ENCODE measurements around the gene SMIM12.
A peak's percentile ranks its signal among the peaks of the same experiment; 100 is the strongest.

The SMIM12 gene

DNA sequence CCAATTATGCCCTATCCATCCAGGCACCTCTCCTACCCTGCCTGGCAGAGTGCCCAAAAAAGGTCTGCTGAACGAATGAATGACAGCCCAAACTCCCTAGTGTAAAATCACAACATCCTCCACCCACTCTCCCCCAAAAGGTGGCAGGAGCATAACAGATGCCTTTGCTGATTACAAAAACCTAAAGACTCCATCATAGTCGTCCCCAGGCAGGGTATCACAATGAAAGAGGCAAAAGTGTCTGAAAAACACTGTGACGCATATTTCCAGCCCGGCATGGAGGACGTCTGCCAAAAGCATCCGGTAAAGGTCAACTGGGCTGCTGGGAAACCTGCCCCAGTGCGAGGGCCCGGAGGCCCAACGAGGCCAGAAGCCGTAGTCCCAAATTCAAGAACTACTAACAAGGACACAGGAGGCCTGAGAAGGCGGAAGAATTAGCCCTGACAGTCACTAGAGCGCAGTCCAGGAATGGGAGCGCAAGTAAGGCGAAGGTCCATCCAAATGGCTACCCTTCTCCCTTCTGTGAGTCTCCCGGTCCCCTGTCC, 576 bp downstream of the SMIM12 start:
- peaks cover 4% of the 10 kb centered on the region for H3K36me3 Mint-ChIP-seq (ENCODE audit: low read depth)
- peak overlapping the region; percentile 97 to 98 (median 98) for H3K4me3 Mint-ChIP-seq
- no peak for TF ChIP-seq CTCF (IDR thresholded peaks at IDR 0.05; ENCODE audit: unreplicated experiment in 3 of 3)
- peak overlapping the region; percentile 47 to 84 (median 82) for H3K27ac Mint-ChIP-seq
- peaks cover 15% of the 10 kb centered on the region for H3K27me3 Mint-ChIP-seq (ENCODE audit: low read depth)
- no peaks in the 10 kb centered on the region for H3K9me3 Mint-ChIP-seq
- peaks cover 24% of the 10 kb centered on the region for H3K4me1 Mint-ChIP-seq

GRCh38 chr1:34856697-34857096, 2.9 kb downstream of the SMIM12 start:
- H3K9me3 Mint-ChIP-seq, result no peaks in the 10 kb centered on the region
- H3K27ac Mint-ChIP-seq, result no peak overlapping the region
- H3K4me3 Mint-ChIP-seq, result peak overlapping the region; percentile 17 to 60 (median 52)
- peaks cover 16% of the 10 kb centered on the region for H3K36me3 Mint-ChIP-seq (ENCODE audit: low read depth)
- no peak for TF ChIP-seq CTCF (IDR thresholded peaks at IDR 0.05; ENCODE audit: unreplicated experiment in 3 of 3)
- peaks cover 24% of the 10 kb centered on the region for H3K4me1 Mint-ChIP-seq
- peaks cover 2% of the 10 kb centered on the region for H3K27me3 Mint-ChIP-seq (ENCODE audit: low read depth)

DNA sequence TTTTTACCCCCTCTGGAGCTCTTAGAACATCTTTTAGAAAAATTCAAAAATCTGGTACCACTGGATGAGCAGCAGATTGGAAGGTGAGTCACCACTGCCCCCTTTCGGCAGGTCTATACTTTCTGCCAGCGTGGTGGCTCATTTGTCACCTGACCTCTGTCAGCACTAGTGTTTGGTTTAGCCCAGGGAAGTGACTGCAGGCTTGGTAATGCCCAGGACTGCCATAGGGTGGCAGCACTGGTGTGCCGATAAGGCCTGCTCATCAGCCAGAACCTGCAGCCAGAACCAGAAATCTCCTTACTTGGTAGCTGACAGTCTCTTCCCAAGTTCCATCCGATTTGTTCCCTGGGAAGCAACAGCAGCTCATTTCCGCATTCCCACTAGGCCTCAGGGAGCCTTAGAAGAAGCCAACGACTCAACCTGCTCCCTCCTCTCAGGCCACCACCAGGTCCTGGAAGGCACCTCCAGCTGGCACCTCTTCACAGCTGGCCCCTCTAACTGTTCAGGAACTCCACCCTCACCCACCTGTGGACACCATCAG, 6.8 kb downstream of the SMIM12 start:
- Mint-ChIP-seq H3K27me3 (ENCODE audit: low read depth) (no peaks in the 10 kb centered on the region), H3K4me3 (no peak overlapping the region), H3K27ac (peak overlapping the region in 2 of 3 experiments; percentile 6 to 25), H3K36me3 (ENCODE audit: low read depth) (peaks cover 39% of the 10 kb centered on the region), H3K4me1 (peaks cover 5% of the 10 kb centered on the region), H3K9me3 (no peaks in the 10 kb centered on the region)
- peak; percentile 84 to 96 (median 90) for TF ChIP-seq CTCF (IDR thresholded peaks at IDR 0.05; ENCODE audit: unreplicated experiment in 3 of 3)

DNA sequence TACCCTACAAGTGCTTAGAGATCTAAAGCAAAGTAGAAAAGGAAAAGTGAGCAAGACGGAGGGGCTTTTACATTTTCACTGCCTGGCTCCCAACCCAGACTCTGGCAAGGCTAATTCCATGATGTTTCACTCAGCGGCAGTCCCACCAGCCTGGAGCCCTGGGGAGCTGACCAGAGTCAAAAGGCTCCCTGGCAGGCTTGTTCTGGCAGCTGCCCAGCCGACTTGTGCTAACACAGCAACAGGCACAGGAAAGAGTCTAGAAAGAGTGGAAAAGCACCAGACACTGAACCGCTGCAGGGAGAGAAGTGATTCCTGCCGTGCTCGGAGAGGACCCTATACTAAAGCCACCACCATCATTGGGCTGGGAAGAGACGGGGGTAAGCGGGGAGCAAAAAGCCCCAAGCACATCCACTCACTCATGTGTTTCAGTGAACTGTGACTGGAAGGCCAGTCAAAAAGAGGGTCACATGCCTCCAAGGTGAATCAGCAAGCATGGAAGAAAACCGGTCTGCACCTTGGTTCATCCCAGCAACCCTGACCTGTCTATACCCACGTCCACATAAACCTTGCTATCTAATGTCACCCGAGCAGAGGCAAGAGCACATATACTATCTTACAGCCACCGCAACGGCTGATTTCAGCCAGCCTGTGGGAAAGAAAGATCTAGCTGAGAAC, 8.0 kb downstream of the SMIM12 start:
- H3K27me3 Mint-ChIP-seq (ENCODE audit: low read depth), result no peaks in the 10 kb centered on the region
- peaks cover 39% of the 10 kb centered on the region for H3K36me3 Mint-ChIP-seq (ENCODE audit: low read depth)
- no peak overlapping the region for H3K4me3 Mint-ChIP-seq
- TF ChIP-seq CTCF (IDR thresholded peaks at IDR 0.05; ENCODE audit: unreplicated experiment in 3 of 3), result no peak
- no peak overlapping the region for H3K27ac Mint-ChIP-seq
- no peaks in the 10 kb centered on the region for H3K9me3 Mint-ChIP-seq
- H3K4me1 Mint-ChIP-seq, result no peaks in the 10 kb centered on the region

- H3K4me3 Mint-ChIP-seq, result no peak overlapping the region
- no peak for TF ChIP-seq CTCF (IDR thresholded peaks at IDR 0.05; ENCODE audit: unreplicated experiment in 3 of 3)
Measured at GRCh38 chr1:34850382-34850781, 9.2 kb downstream of the SMIM12 start.

More at GRCh38 chr1:34850382-34850781, 9.2 kb downstream of the SMIM12 start:
- H3K9me3 Mint-ChIP-seq, result no peaks in the 10 kb centered on the region
- H3K27ac Mint-ChIP-seq, result no peak overlapping the region
- no peaks in the 10 kb centered on the region for H3K27me3 Mint-ChIP-seq (ENCODE audit: low read depth)
- peaks cover 36% of the 10 kb centered on the region for H3K36me3 Mint-ChIP-seq (ENCODE audit: low read depth)
- no peaks in the 10 kb centered on the region for H3K4me1 Mint-ChIP-seq
